ENCODE results near the gene LIX1L. TPM values are rescaled to one million over a fixed set of nuclear protein-coding genes. Genes with fewer than 3 reads are reported as not detected.
A peak's percentile ranks its signal among the peaks of the same experiment; 100 is the strongest.
"Not testable (repeated sequence)": the region's sequence is repeated elsewhere in the genome, so short reads cannot be mapped to it uniquely, and the experiment has no call there.

The LIX1L gene
- total RNA-seq, 4 donors from 2014 or later: 7.6 to 18.4 (median 11.3) TPM

DNA sequence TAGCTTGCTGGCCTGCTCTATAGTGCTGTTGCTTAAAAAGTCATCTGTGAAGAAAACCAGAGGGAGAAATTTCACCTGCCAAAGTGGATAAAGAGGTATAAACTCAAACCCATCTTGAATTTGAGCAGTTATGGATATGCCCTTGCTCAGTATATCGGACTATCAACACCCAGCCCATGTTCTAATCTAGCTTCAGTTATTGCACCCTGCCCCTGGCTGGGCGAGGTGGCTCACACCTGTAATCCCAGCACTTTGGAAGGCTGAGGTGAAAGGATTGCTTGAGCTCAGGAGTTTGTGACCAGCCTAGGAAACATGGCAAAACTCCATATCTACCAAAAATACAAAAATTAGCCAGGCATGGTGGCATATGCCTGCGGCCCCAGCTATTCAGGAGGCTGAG lies 13.3 kb downstream of the LIX1L start:
- WGBS: 100% methylated on average over 2 of the region's 3 CpGs
- H3K27ac ChIP-seq: no peak overlapping the region

GRCh38 chr1:145942871-145943270 lies 14.9 kb downstream of the LIX1L start:
- H3K36me3 ChIP-seq: no peaks in the 10 kb centered on the region
- no peak overlapping the region for H3K4me3 ChIP-seq
- H3K27me3 ChIP-seq: no peaks in the 10 kb centered on the region
- no peak overlapping the region for H3K27ac ChIP-seq
- WGBS: 68% methylated on average over 6 of the region's 6 CpGs
- TF ChIP-seq POLR2AphosphoS5 (IDR thresholded peaks at IDR 0.05) (no peak), POLR2A (IDR thresholded peaks at IDR 0.05) (no peak), EP300 (IDR thresholded peaks at IDR 0.05) (no peak)
- TF ChIP-seq, protein P1, sequence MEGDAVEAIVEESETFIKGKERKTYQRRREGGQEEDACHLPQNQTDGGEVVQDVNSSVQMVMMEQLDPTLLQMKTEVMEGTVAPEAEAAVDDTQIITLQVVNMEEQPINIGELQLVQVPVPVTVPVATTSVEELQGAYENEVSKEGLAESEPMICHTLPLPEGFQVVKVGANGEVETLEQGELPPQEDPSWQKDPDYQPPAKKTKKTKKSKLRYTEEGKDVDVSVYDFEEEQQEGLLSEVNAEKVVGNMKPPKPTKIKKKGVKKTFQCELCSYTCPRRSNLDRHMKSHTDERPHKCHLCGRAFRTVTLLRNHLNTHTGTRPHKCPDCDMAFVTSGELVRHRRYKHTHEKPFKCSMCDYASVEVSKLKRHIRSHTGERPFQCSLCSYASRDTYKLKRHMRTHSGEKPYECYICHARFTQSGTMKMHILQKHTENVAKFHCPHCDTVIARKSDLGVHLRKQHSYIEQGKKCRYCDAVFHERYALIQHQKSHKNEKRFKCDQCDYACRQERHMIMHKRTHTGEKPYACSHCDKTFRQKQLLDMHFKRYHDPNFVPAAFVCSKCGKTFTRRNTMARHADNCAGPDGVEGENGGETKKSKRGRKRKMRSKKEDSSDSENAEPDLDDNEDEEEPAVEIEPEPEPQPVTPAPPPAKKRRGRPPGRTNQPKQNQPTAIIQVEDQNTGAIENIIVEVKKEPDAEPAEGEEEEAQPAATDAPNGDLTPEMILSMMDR (IDR thresholded peaks at IDR 0.05): no peak
- no peaks in the 10 kb centered on the region for H3K9me3 ChIP-seq
- H3K4me1 ChIP-seq: no peaks in the 10 kb centered on the region
- no peak for DNase-seq (ENCODE audit: low spot score in 2 of 2)

More for the DNA sequence above, 13.3 kb downstream of the LIX1L start:
- Histone ChIP-seq H3K4me1 (peaks cover 2% of the 10 kb centered on the region), H3K27me3 (no peaks in the 10 kb centered on the region), H3K4me3 (no peak overlapping the region), H3K9me3 (no peaks in the 10 kb centered on the region), H3K36me3 (no peaks in the 10 kb centered on the region)
- TF ChIP-seq, protein P1 (IDR thresholded peaks at IDR 0.05): no peak
- TF ChIP-seq POLR2AphosphoS5 (IDR thresholded peaks at IDR 0.05) (no peak), EP300 (IDR thresholded peaks at IDR 0.05) (no peak), POLR2A (IDR thresholded peaks at IDR 0.05) (no peak)
- DNase-seq (ENCODE audit: low spot score in 2 of 2): no peak

GRCh38 chr1:145942405-145942804 lies 15.4 kb downstream of the LIX1L start:
- H3K27ac ChIP-seq: no peak overlapping the region
- no peaks in the 10 kb centered on the region for H3K27me3 ChIP-seq
- TF ChIP-seq EP300 (IDR thresholded peaks at IDR 0.05) (no peak), POLR2A (IDR thresholded peaks at IDR 0.05) (no peak), POLR2AphosphoS5 (IDR thresholded peaks at IDR 0.05) (no peak)
- TF ChIP-seq, protein P1 (IDR thresholded peaks at IDR 0.05): no peak
- no peak for DNase-seq (ENCODE audit: low spot score in 2 of 2)
- 74% methylated on average over 4 of the region's 4 CpGs for WGBS
- no peaks in the 10 kb centered on the region for H3K36me3 ChIP-seq
- H3K4me3 ChIP-seq: no peak overlapping the region
- H3K4me1 ChIP-seq: no peaks in the 10 kb centered on the region
- no peaks in the 10 kb centered on the region for H3K9me3 ChIP-seq

- TF ChIP-seq EP300 (IDR thresholded peaks at IDR 0.05) (no peak), POLR2AphosphoS5 (IDR thresholded peaks at IDR 0.05) (no peak)
- Histone ChIP-seq H3K36me3 (peaks cover 24% of the 10 kb centered on the region), H3K27me3 (no peaks in the 10 kb centered on the region), H3K4me3 (no peak overlapping the region), H3K4me1 (peaks cover 3% of the 10 kb centered on the region), H3K27ac (no peak overlapping the region), H3K9me3 (no peaks in the 10 kb centered on the region)
- 71% methylated on average over 1 of the region's 1 CpG for WGBS
- DNase-seq (ENCODE audit: low spot score in 2 of 2): no peak
Observed at GRCh38 chr1:145937436-145937835, 20.4 kb downstream of the LIX1L start.

GRCh38 chr1:145936247-145936646 lies 21.6 kb downstream of the LIX1L start:
- WGBS: 65% methylated on average over 6 of the region's 8 CpGs
- no peak for DNase-seq (ENCODE audit: low spot score in 2 of 2)
- Histone ChIP-seq H3K27ac (peak overlapping the region; percentile 38), H3K9me3 (no peaks in the 10 kb centered on the region), H3K36me3 (peaks cover 24% of the 10 kb centered on the region), H3K27me3 (no peaks in the 10 kb centered on the region), H3K4me3 (no peak overlapping the region), H3K4me1 (peaks cover 3% of the 10 kb centered on the region)
- TF ChIP-seq POLR2AphosphoS5 (IDR thresholded peaks at IDR 0.05) (no peak), POLR2A (IDR thresholded peaks at IDR 0.05) (no peak), EP300 (IDR thresholded peaks at IDR 0.05) (no peak)
- TF ChIP-seq, protein P1 (IDR thresholded peaks at IDR 0.05): no peak

DNA sequence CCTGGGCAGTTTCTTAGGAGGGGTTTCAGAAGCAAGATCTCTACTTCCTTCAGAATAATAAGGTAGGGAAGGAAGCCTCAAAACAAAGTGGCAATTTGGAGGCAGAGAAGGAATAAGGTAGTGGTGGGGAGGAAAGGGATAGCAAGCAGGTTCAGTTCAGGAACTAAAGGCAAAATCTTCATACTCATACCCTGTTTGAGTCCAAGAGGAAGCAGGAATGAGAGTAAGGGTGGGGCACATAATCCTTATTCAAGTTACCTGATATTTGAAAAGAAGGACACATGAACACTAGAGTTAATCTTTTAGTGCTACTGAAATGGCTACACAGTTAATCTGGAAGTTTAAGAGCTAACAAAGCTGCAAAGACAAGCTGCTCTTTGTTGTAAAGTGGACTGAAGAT lies 22.1 kb downstream of the LIX1L start:
- Histone ChIP-seq H3K27ac (no peak overlapping the region), H3K4me1 (peaks cover 3% of the 10 kb centered on the region), H3K4me3 (no peak overlapping the region), H3K27me3 (no peaks in the 10 kb centered on the region), H3K36me3 (peaks cover 24% of the 10 kb centered on the region), H3K9me3 (no peaks in the 10 kb centered on the region)
- TF ChIP-seq EP300 (IDR thresholded peaks at IDR 0.05) (no peak), POLR2AphosphoS5 (IDR thresholded peaks at IDR 0.05) (no peak), POLR2A (IDR thresholded peaks at IDR 0.05) (no peak)
- TF ChIP-seq, protein P1 (IDR thresholded peaks at IDR 0.05): no peak
- DNase-seq (ENCODE audit: low spot score in 2 of 2): no peak

- not testable (repeated sequence) for H3K9me3 ChIP-seq; H3K4me3 ChIP-seq; DNase-seq (ENCODE audit: low spot score in 2 of 2); H3K27me3 ChIP-seq; H3K27ac ChIP-seq
- WGBS: 61% methylated on average over 9 of the region's 9 CpGs
- peaks cover 13% of the 10 kb centered on the region for H3K4me1 ChIP-seq
- H3K36me3 ChIP-seq: peaks cover 24% of the 10 kb centered on the region
Observed at GRCh38 chr1:145932522-145933009, 25.3 kb downstream of the LIX1L start.
